Mesendoderm (in vitro differentiated cells): ENCODE measurements around the gene NAA11. TPM values are rescaled to one million over a fixed set of nuclear protein-coding genes. Genes with fewer than 3 reads are reported as not detected.

Experiments
- DNase-seq: peaks from one replicate; pipeline ENCODE4 v3.0.0; 2013
- H2AK5ac ChIP-seq: 2 replicates; pipeline ENCODE4 v1.6.1; 2013; ENCODE audit warnings: low read length, inconsistent platforms
- H2BK120ac ChIP-seq: 2 replicates; pipeline ENCODE4 v1.6.1; 2013; ENCODE audit warnings: low read depth, mild to moderate bottlenecking, low read length, moderate library complexity, mixed read lengths
- H2BK15ac ChIP-seq: replicated peaks from 2 replicates; pipeline ENCODE4 v1.6.1; 2013; ENCODE audit warnings: low read depth, mild to moderate bottlenecking, moderate library complexity
- H2BK5ac ChIP-seq: 2 replicates; pipeline ENCODE4 v1.6.1; 2013; ENCODE audit warnings: low read length, inconsistent platforms
- H3K18ac ChIP-seq: 2 replicates; pipeline ENCODE4 v1.6.1; 2013; ENCODE audit warnings: mild to moderate bottlenecking, low read length, mixed read lengths
- H3K23ac ChIP-seq: one replicate; pipeline ENCODE4 v1.6.1; 2013; ENCODE audit warnings: low read length
- H3K27ac ChIP-seq: 2 replicates; pipeline ENCODE4 v1.5.1; 2013; ENCODE audit warnings: low read depth, mild to moderate bottlenecking, inconsistent platforms, low read length, moderate library complexity
- H3K27me3 ChIP-seq: 2 replicates; pipeline ENCODE4 v1.6.1; 2013; ENCODE audit warnings: low read length, control low read depth, mild to moderate bottlenecking, inconsistent platforms; ENCODE audit not compliant: insufficient read depth, poor library complexity
- H3K36me3 ChIP-seq: 2 replicates; pipeline ENCODE4 v1.6.1; 2013; ENCODE audit warnings: low read length, inconsistent platforms; ENCODE audit not compliant: control insufficient read depth, insufficient read depth
- H3K4ac ChIP-seq: one replicate; pipeline ENCODE4 v1.6.1; 2013; ENCODE audit warnings: low read depth, mild to moderate bottlenecking, low read length, moderate library complexity
- H3K4me1 ChIP-seq: 2 replicates; pipeline ENCODE4 v1.6.1; 2013; ENCODE audit warnings: low read depth, low read length, inconsistent platforms; ENCODE audit not compliant: control insufficient read depth
- H3K4me2 ChIP-seq: 2 replicates; pipeline ENCODE4 v1.6.1; 2013; ENCODE audit warnings: low read length
- H3K4me3 ChIP-seq: 2 replicates; pipeline ENCODE4 v1.5.1; 2013; ENCODE audit warnings: mild to moderate bottlenecking, low read length
- H3K56ac ChIP-seq: one replicate; pipeline ENCODE4 v1.6.1; 2013; ENCODE audit warnings: low read length
- H3K79me1 ChIP-seq: 2 replicates; pipeline ENCODE4 v1.6.1; 2013; ENCODE audit warnings: low read length, inconsistent platforms
- H3K79me2 ChIP-seq: 2 replicates; pipeline ENCODE4 v1.6.1; 2013; ENCODE audit warnings: mild to moderate bottlenecking, low read length; ENCODE audit not compliant: control insufficient read depth, insufficient read depth
- H3K9ac ChIP-seq: 2 replicates; pipeline ENCODE4 v1.6.1; 2013; ENCODE audit warnings: low read length, inconsistent platforms
- H4K5ac ChIP-seq: one replicate; pipeline ENCODE4 v1.6.1; 2013; ENCODE audit warnings: low read length
- H4K8ac ChIP-seq: one replicate; pipeline ENCODE4 v1.6.1; 2013; ENCODE audit warnings: low read depth, mild to moderate bottlenecking, control low read depth, low read length, moderate library complexity
- WGBS: extraction: QIAGEN DNeasy Blood & Tissue Kit; methylation state at CpG from one replicate; pipeline ENCODE4 v1.1.7; 2013; ENCODE audit warnings: low lambda C conversion rate, missing lambda C conversion rate; ENCODE audit not compliant: insufficient coverage; ENCODE audit errors: extremely low coverage; 5-methylcytosine and 5-hydroxymethylcytosine counted together
- polyA plus RNA-seq, 2 experiments: library from polyadenylated mRNA; stranded (reverse); fragments of 200-250 nt; gene quantifications; one replicate each; pipeline ENCODE4 v1.2.3, GENCODE V29; 2013

Gene NAA11
- polyA plus RNA-seq (2013, experiment 1 of 2): not detected
- polyA plus RNA-seq (2013, experiment 2 of 2): not detected

- no peak within 1 kb of the TSS for H2AK5ac ChIP-seq
- H2BK15ac ChIP-seq: no peak within 1 kb of the TSS
- H3K56ac ChIP-seq: no peak within 1 kb of the TSS
- no peaks in the 10 kb centered on the region for H3K79me2 ChIP-seq
- H3K18ac ChIP-seq: no peak within 1 kb of the TSS
- H3K9ac ChIP-seq: no peak within 1 kb of the TSS
- H3K23ac ChIP-seq: no peak within 1 kb of the TSS
- no peak within 1 kb of the TSS for H3K27ac ChIP-seq
- no peak within 1 kb of the TSS for H3K4me2 ChIP-seq
- H3K4me1 ChIP-seq: no peaks in the 10 kb centered on the region
- H3K36me3 ChIP-seq: no peaks in the 10 kb centered on the region
- H4K5ac ChIP-seq: no peak within 1 kb of the TSS
- H2BK5ac ChIP-seq: no peak within 1 kb of the TSS
- H3K4me3 ChIP-seq: no peak within 1 kb of the TSS
- H4K8ac ChIP-seq: no peak within 1 kb of the TSS
- no CpG with 5 or more reads among the region's 19 CpGs for WGBS
- H3K27me3 ChIP-seq: no peaks in the 10 kb centered on the region
- DNase-seq: no peak
- no peak within 1 kb of the TSS for H2BK120ac ChIP-seq
- H3K79me1 ChIP-seq: no peaks in the 10 kb centered on the region
- no peak within 1 kb of the TSS for H3K4ac ChIP-seq
Measured at GRCh38 chr4:79325864-79326328, at the start of gene NAA11. NAA11 (minus strand) TSS chr4:79326061; CDS start chr4:79325877, 184 bp downstream.

- no peak overlapping the region for H4K8ac ChIP-seq
- no peaks in the 10 kb centered on the region for H3K79me1 ChIP-seq
- no peaks in the 10 kb centered on the region for H3K27me3 ChIP-seq
- no peak overlapping the region for H2BK5ac ChIP-seq
- no peak overlapping the region for H3K4me2 ChIP-seq
- H3K18ac ChIP-seq: no peak overlapping the region
- no peak overlapping the region for H2BK15ac ChIP-seq
- no peak overlapping the region for H4K5ac ChIP-seq
- DNase-seq: no peak
- no peak overlapping the region for H2BK120ac ChIP-seq
- no peak overlapping the region for H3K4me3 ChIP-seq
- no peak overlapping the region for H2AK5ac ChIP-seq
- H3K4me1 ChIP-seq: no peaks in the 10 kb centered on the region
- H3K9ac ChIP-seq: no peak overlapping the region
- no peaks in the 10 kb centered on the region for H3K79me2 ChIP-seq
- no peak overlapping the region for H3K56ac ChIP-seq
- H3K4ac ChIP-seq: no peak overlapping the region
- no peaks in the 10 kb centered on the region for H3K36me3 ChIP-seq
- no peak overlapping the region for H3K23ac ChIP-seq
- no peak overlapping the region for H3K27ac ChIP-seq
- no CpG with 5 or more reads among the region's 2 CpGs for WGBS
Measured at GRCh38 chr4:79370026-79370425, 44.2 kb upstream of the NAA11 start.

GRCh38 chr4:79367096-79367495, 41.2 kb upstream of the NAA11 start:
- Histone ChIP-seq H4K5ac (no peak overlapping the region), H3K56ac (no peak overlapping the region), H2BK15ac (no peak overlapping the region), H2AK5ac (no peak overlapping the region), H3K4me2 (no peak overlapping the region), H3K27me3 (no peaks in the 10 kb centered on the region), H3K18ac (no peak overlapping the region), H3K27ac (no peak overlapping the region), H3K4me1 (no peaks in the 10 kb centered on the region), H3K36me3 (no peaks in the 10 kb centered on the region), H3K4me3 (no peak overlapping the region), H4K8ac (no peak overlapping the region), H3K23ac (no peak overlapping the region), H3K9ac (no peak overlapping the region), H2BK120ac (no peak overlapping the region), H3K79me1 (no peaks in the 10 kb centered on the region), H3K79me2 (no peaks in the 10 kb centered on the region), H2BK5ac (no peak overlapping the region), H3K4ac (no peak overlapping the region)
- WGBS: no CpG with 5 or more reads among the region's 2 CpGs
- no peak for DNase-seq

DNA sequence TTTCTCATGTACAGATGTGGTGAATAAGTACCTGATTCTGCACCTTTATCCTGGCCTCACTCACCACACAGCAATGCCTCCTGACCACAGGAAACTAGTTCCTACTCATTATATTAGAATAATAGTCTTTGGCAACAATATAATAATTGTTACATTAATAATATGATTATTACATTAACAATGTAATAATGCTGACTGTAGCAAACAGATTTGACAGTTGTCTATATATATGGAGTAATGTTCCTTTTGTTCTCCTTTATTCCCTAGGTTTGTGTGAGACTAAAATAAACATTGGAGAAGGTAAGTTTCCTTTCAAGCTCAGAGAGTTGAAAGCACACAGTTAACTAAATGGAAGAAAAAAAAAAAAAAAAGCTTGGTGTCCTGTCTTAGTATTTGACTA, 40.6 kb upstream of the NAA11 start:
- Histone ChIP-seq H3K56ac (no peak overlapping the region), H3K36me3 (no peaks in the 10 kb centered on the region), H2BK120ac (no peak overlapping the region), H3K79me2 (no peaks in the 10 kb centered on the region), H3K4ac (no peak overlapping the region), H3K9ac (no peak overlapping the region), H3K4me3 (no peak overlapping the region), H3K23ac (no peak overlapping the region), H3K18ac (no peak overlapping the region), H2AK5ac (no peak overlapping the region), H3K4me1 (no peaks in the 10 kb centered on the region), H4K5ac (no peak overlapping the region), H4K8ac (no peak overlapping the region), H2BK15ac (no peak overlapping the region), H3K27ac (no peak overlapping the region), H3K27me3 (no peaks in the 10 kb centered on the region), H2BK5ac (no peak overlapping the region), H3K4me2 (no peak overlapping the region), H3K79me1 (no peaks in the 10 kb centered on the region)
- DNase-seq: no peak

DNA sequence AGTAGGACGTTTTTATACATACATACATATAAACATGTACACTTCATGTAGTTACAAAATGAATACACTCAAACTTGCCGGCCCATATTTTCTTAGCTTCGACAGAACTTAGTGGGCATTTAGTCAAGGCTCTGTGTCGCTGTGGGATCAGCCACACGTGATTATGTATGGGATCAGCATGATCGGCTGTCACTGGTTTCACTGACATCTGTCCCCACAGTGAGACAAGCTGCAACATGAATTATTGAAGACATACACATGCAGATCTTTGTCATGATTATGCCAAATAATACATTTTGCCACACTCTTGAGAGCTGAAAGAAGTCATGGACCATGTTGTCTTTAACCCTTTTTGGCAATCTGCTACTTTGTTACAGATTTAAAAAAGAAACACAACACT, 38.2 kb upstream of the NAA11 start:
- Histone ChIP-seq H3K79me1 (no peaks in the 10 kb centered on the region), H3K23ac (no peak overlapping the region), H2BK120ac (no peak overlapping the region), H4K8ac (no peak overlapping the region), H3K79me2 (no peaks in the 10 kb centered on the region), H2AK5ac (no peak overlapping the region), H3K4me3 (no peak overlapping the region), H3K4me1 (no peaks in the 10 kb centered on the region), H2BK5ac (no peak overlapping the region), H3K4me2 (no peak overlapping the region), H2BK15ac (no peak overlapping the region), H3K36me3 (no peaks in the 10 kb centered on the region), H3K27ac (no peak overlapping the region), H3K18ac (no peak overlapping the region), H3K9ac (no peak overlapping the region), H4K5ac (no peak overlapping the region), H3K4ac (no peak overlapping the region), H3K56ac (no peak overlapping the region), H3K27me3 (no peaks in the 10 kb centered on the region)
- no CpG with 5 or more reads among the region's 6 CpGs for WGBS
- no peak for DNase-seq

DNA sequence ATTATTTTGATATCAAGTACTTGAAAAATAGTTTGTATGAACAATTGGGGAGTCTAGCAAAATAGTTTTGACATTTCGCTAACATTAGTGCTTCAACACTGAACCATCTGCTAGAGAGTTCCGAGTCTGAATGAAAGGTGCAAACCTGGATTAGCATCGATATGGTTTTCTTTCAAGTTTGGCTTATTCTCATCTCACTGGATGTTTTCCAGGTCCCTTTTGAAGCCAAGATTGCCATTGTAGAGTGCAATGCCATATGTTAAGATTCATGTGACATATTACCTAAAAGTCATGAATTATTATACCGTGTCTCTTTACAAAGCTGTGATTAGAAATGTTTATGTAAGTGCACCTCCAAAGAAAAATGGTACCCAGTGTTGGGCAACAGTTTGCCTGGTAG, 36.8 kb upstream of the NAA11 start:
- H3K36me3 ChIP-seq: no peaks in the 10 kb centered on the region

More for the DNA sequence above, 36.8 kb upstream of the NAA11 start:
- H3K4me2 ChIP-seq: no peak overlapping the region
- no peak for DNase-seq
- no peaks in the 10 kb centered on the region for H3K79me1 ChIP-seq
- no peak overlapping the region for H3K4me3 ChIP-seq
- no peak overlapping the region for H3K18ac ChIP-seq
- H2BK15ac ChIP-seq: no peak overlapping the region
- no peak overlapping the region for H3K56ac ChIP-seq
- H3K27me3 ChIP-seq: no peaks in the 10 kb centered on the region
- H3K9ac ChIP-seq: no peak overlapping the region
- no peaks in the 10 kb centered on the region for H3K79me2 ChIP-seq
- H3K4me1 ChIP-seq: no peaks in the 10 kb centered on the region
- no CpG with 5 or more reads among the region's 4 CpGs for WGBS
- no peak overlapping the region for H2AK5ac ChIP-seq
- no peak overlapping the region for H2BK120ac ChIP-seq
- H3K23ac ChIP-seq: no peak overlapping the region
- no peak overlapping the region for H4K5ac ChIP-seq
- H3K27ac ChIP-seq: no peak overlapping the region
- H3K4ac ChIP-seq: no peak overlapping the region
- H2BK5ac ChIP-seq: no peak overlapping the region
- no peak overlapping the region for H4K8ac ChIP-seq
